Panc1 (cell line): Measurements from ENCODE around the gene ADA. TPM values are rescaled to one million over a fixed set of nuclear protein-coding genes. Genes with fewer than 3 reads are reported as not detected.

ENCODE experiments used
- ATAC-seq: fragments of 200-7000 bp; cut with Tn5 transposase; 2 replicates; pipeline ENCODE4 v1.9.1; 2020; ENCODE audit warnings: mild to moderate bottlenecking, moderate library complexity
- BruUV-seq: library from RNA; stranded (reverse); fragments of 400-500 nt; replicated peaks from 2 replicates; lab custom pipeline; 2021; lab: Mats Ljungman, UMichigan
- CTCF ChIA-PET: fragments of 300-600 bp; sonication (Branson Sonifier 250); formaldehyde crosslinking; loops from one replicate; lab custom pipeline; 2022; ENCODE audit warnings: antibody characterized with exemption; lab: Charles Lee
- POLR2A ChIA-PET: fragments of 300-600 bp; sonication (Branson Sonifier 250); formaldehyde crosslinking; loops from one replicate; lab custom pipeline; 2022; ENCODE audit warnings: antibody characterized with exemption; lab: Charles Lee
- DNase-seq: peaks from one replicate; pipeline ENCODE4 v3.0.0-alpha.2; 2010; ENCODE audit warnings: low read depth, low spot score
- H3K27ac ChIP-seq: 2 replicates; pipeline ENCODE4 v1.5.1; 2011; ENCODE audit warnings: mild to moderate bottlenecking, low read length, inconsistent platforms
- H3K27me3 ChIP-seq: fragments of 200-500 bp; sonication (Bioruptor generic); 2 replicates; pipeline ENCODE4 v1.6.0; 2014; ENCODE audit warnings: low read length, inconsistent platforms; ENCODE audit not compliant: control insufficient read depth, insufficient read depth
- H3K36me3 ChIP-seq: fragments of 200-500 bp; sonication (Bioruptor generic); 2 replicates; pipeline ENCODE4 v1.5.1; 2014; ENCODE audit warnings: inconsistent platforms, mild to moderate bottlenecking, low read length, moderate library complexity; ENCODE audit not compliant: control insufficient read depth, insufficient read depth
- H3K4me1 ChIP-seq: 2 replicates; pipeline ENCODE4 v1.5.1; 2011; ENCODE audit warnings: inconsistent platforms, mild to moderate bottlenecking, low read length, moderate library complexity; ENCODE audit not compliant: control insufficient read depth, insufficient read depth
- H3K4me3 ChIP-seq, 2 experiments: 2 replicates each; pipeline ENCODE4 v1.5.1; 2011 to 2012; ENCODE audit warnings: low read depth in 2 of 2, low read length in 2 of 2, mild to moderate bottlenecking in 2 of 2, inconsistent platforms in 1 of 2, moderate library complexity in 1 of 2
- H3K9me3 ChIP-seq: fragments of 200-500 bp; sonication (Bioruptor generic); 2 replicates; pipeline ENCODE4 v1.5.1; 2014; ENCODE audit warnings: low read depth, mild to moderate bottlenecking, inconsistent platforms, low read length, moderate library complexity; ENCODE audit not compliant: control insufficient read depth, insufficient read depth
- POLR2AphosphoS5 ChIP-seq: IDR thresholded peaks from 2 replicates; pipeline ENCODE4 v1.6.1; 2012; ENCODE audit warnings: mild to moderate bottlenecking, low read depth, low read length, moderate library complexity
- SIN3A ChIP-seq: IDR thresholded peaks from 2 replicates; pipeline ENCODE4 v1.6.1; 2012; ENCODE audit warnings: low read depth, mild to moderate bottlenecking, low read length, moderate library complexity, borderline replicate concordance; ENCODE audit not compliant: insufficient read depth
- TCF7L2 ChIP-seq: IDR thresholded peaks from 2 replicates; pipeline ENCODE4 v1.6.1; 2011; ENCODE audit warnings: mild to moderate bottlenecking, low read depth, low read length, inconsistent platforms
- in situ Hi-C: cut with HindIII; loops from 2 replicates; pipeline ENCODE4 v1.10.0; 2016; ENCODE audit warnings: low sequenced_read_pairs, low pct_unique_long_range_greater_than_20kb
- intact Hi-C: fragments of 100-400 bp; cut with micrococcal nuclease; formaldehyde crosslinking; loops from one replicate; pipeline ENCODE4 v1.10.0; 2022; ENCODE audit not compliant: unreplicated experiment
- total RNA-seq: library from RNA; stranded (reverse); gene quantifications from one replicate; pipeline ENCODE4 v1.2.1, GENCODE V29; 2021; ENCODE audit not compliant: unreplicated experiment
- TF ChIP-seq, protein P1 (sequence below): fragments of 450-650 bp; IDR thresholded peaks from 2 replicates; pipeline ENCODE4 v1.5.1; 2017; ENCODE audit warnings: mild to moderate bottlenecking
- TF ChIP-seq, protein P2 (sequence below), 2 experiments: IDR thresholded peaks; 2 replicates each; pipeline ENCODE4 v1.6.1; 2011 to 2012; ENCODE audit warnings: low read depth in 2 of 2, control low read depth in 1 of 2, low read length in 1 of 2, mild to moderate bottlenecking in 1 of 2, moderate library complexity in 1 of 2; ENCODE audit not compliant: insufficient read depth in 1 of 2

ADA gene
- total RNA-seq, 1 experiment from 2014 or later: 53.8 TPM

GRCh38 chr20:44585057-44585963 is 66.2 kb downstream of the ADA start:
- intact Hi-C loops (no loop called here), in situ Hi-C loops (no loop called here)
- Histone ChIP-seq H3K27me3 (no peaks in the 10 kb centered on the region), H3K9me3 (no peaks in the 10 kb centered on the region), H3K27ac (peak overlapping the region; percentile 36; the same call in 1 of the 2 replicates), H3K4me3 (no peak overlapping the region), H3K4me1 (peaks cover 40% of the 10 kb centered on the region), H3K36me3 (no peaks in the 10 kb centered on the region)
- ATAC-seq: no peak
- ChIA-PET CTCF (no interaction called here), POLR2A (interaction anchor here (0.8 kb wide), 1 partner anchor 32 kb away, joined by 4 read pairs; no protein-coding TSS in a partner anchor)
- BruUV-seq: no TSS peak
- no peak for DNase-seq
- TF ChIP-seq TCF7L2 (no peak), POLR2AphosphoS5 (no peak), SIN3A (no peak)
- TF ChIP-seq, protein P1, sequence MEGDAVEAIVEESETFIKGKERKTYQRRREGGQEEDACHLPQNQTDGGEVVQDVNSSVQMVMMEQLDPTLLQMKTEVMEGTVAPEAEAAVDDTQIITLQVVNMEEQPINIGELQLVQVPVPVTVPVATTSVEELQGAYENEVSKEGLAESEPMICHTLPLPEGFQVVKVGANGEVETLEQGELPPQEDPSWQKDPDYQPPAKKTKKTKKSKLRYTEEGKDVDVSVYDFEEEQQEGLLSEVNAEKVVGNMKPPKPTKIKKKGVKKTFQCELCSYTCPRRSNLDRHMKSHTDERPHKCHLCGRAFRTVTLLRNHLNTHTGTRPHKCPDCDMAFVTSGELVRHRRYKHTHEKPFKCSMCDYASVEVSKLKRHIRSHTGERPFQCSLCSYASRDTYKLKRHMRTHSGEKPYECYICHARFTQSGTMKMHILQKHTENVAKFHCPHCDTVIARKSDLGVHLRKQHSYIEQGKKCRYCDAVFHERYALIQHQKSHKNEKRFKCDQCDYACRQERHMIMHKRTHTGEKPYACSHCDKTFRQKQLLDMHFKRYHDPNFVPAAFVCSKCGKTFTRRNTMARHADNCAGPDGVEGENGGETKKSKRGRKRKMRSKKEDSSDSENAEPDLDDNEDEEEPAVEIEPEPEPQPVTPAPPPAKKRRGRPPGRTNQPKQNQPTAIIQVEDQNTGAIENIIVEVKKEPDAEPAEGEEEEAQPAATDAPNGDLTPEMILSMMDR: no peak
- TF ChIP-seq, protein P2, sequence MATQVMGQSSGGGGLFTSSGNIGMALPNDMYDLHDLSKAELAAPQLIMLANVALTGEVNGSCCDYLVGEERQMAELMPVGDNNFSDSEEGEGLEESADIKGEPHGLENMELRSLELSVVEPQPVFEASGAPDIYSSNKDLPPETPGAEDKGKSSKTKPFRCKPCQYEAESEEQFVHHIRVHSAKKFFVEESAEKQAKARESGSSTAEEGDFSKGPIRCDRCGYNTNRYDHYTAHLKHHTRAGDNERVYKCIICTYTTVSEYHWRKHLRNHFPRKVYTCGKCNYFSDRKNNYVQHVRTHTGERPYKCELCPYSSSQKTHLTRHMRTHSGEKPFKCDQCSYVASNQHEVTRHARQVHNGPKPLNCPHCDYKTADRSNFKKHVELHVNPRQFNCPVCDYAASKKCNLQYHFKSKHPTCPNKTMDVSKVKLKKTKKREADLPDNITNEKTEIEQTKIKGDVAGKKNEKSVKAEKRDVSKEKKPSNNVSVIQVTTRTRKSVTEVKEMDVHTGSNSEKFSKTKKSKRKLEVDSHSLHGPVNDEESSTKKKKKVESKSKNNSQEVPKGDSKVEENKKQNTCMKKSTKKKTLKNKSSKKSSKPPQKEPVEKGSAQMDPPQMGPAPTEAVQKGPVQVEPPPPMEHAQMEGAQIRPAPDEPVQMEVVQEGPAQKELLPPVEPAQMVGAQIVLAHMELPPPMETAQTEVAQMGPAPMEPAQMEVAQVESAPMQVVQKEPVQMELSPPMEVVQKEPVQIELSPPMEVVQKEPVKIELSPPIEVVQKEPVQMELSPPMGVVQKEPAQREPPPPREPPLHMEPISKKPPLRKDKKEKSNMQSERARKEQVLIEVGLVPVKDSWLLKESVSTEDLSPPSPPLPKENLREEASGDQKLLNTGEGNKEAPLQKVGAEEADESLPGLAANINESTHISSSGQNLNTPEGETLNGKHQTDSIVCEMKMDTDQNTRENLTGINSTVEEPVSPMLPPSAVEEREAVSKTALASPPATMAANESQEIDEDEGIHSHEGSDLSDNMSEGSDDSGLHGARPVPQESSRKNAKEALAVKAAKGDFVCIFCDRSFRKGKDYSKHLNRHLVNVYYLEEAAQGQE (IDR thresholded peaks at IDR 0.05; ENCODE audit: insufficient read depth in 1 of 2, low read depth in 2 of 2, low read length in 1 of 2): no peak

DNA sequence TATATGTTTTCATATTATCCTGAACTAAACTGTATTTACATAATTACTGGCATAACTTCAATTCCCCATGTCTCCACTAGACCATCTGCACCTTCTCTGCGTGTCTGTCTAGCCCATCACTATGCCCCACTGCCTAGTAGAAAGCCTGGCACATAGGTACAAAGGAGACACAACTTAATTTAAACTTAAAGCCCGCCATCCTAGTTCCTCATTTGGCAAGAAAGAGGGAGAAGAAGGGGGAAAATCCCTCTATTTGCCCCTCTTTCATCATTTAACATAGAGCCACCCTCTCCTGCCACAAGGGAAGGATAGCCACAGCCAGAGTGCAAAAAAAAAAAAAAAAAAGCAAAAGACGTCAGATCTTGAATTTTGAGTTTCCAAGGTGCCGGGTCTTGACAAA is 67.3 kb downstream of the ADA start:
- POLR2A ChIA-PET: no interaction called here
- TF ChIP-seq SIN3A: no peak
- no peak for TF ChIP-seq TCF7L2
- TF ChIP-seq, protein P1: no peak
- no peak for TF ChIP-seq POLR2AphosphoS5
- TF ChIP-seq, protein P2 (IDR thresholded peaks at IDR 0.05; ENCODE audit: insufficient read depth in 1 of 2, low read depth in 2 of 2, low read length in 1 of 2): no peak
- H3K36me3 ChIP-seq: no peaks in the 10 kb centered on the region
- ATAC-seq (no peak), DNase-seq (no peak)
- H3K9me3 ChIP-seq: no peaks in the 10 kb centered on the region
- intact Hi-C loops: no loop called here
- H3K4me3 ChIP-seq: no peak overlapping the region
- H3K27ac ChIP-seq: peak overlapping the region; percentile 45; the same call in 1 of the 2 replicates
- no TSS peak for BruUV-seq
- H3K27me3 ChIP-seq: no peaks in the 10 kb centered on the region
- in situ Hi-C loops: no loop called here
- CTCF ChIA-PET: interaction anchor here (0.8 kb wide), 1 partner anchor 24 kb away, joined by 3 read pairs; no protein-coding TSS in a partner anchor
- H3K4me1 ChIP-seq: peaks cover 48% of the 10 kb centered on the region
